CD4-positive, alpha-beta memory T cell (primary cell): ENCODE data around the gene POLD4. TPM values are rescaled to one million over a fixed set of nuclear protein-coding genes. Genes with fewer than 3 reads are reported as not detected.
"Not testable (repeated sequence)": the region's sequence is repeated elsewhere in the genome, so short reads cannot be mapped to it uniquely, and the experiment has no call there.

Source experiments
- CTCF ChIA-PET: fragments of 350-600 bp; sonication (Branson Sonifier 250); formaldehyde crosslinking; loops from one replicate; lab custom pipeline; 2021; ENCODE audit warnings: inconsistent platforms; ENCODE audit not compliant: partially characterized antibody; lab: Charles Lee
- POLR2A ChIA-PET: fragments of 350-600 bp; sonication (Branson Sonifier 250); formaldehyde crosslinking; loops from one replicate; lab custom pipeline; 2021; ENCODE audit not compliant: partially characterized antibody; lab: Charles Lee
- DNase-seq, 5 donors: peaks; one replicate each; pipeline versions ENCODE4 v3.0.0 to v3.0.0-alpha.2; 2020 to 2022; ENCODE audit warnings: mixed read lengths in 1 of 5
- H3K27ac ChIP-seq: one replicate; pipeline ENCODE4 v1.7.0; 2013; ENCODE audit warnings: low read depth, low read length
- H3K27me3 ChIP-seq: 2 replicates; pipeline ENCODE4 v1.7.0; 2013; ENCODE audit warnings: mild to moderate bottlenecking, low read length, moderate library complexity; ENCODE audit not compliant: insufficient read depth
- H3K36me3 ChIP-seq: 2 replicates; pipeline ENCODE4 v1.7.0; 2013; ENCODE audit warnings: mild to moderate bottlenecking, low read length, moderate library complexity; ENCODE audit not compliant: insufficient read depth
- H3K4me1 ChIP-seq: 2 replicates; pipeline ENCODE4 v1.7.0; 2013; ENCODE audit warnings: mild to moderate bottlenecking, low read length, moderate library complexity; ENCODE audit not compliant: insufficient read depth
- H3K4me3 ChIP-seq, 2 donors: one replicate each; pipeline ENCODE4 v1.7.0; 2013; ENCODE audit warnings: low read length in 2 of 2, mild to moderate bottlenecking in 1 of 2
- H3K9me3 ChIP-seq, 2 donors: one replicate each; pipeline ENCODE4 v1.7.0; 2013; ENCODE audit warnings: low read length in 2 of 2, control low read depth in 1 of 2; ENCODE audit not compliant: control insufficient read depth in 1 of 2
- H3K27ac Mint-ChIP-seq, 7 donors: one replicate each; pipeline ENCODE4 v1.8.0; 2020 to 2021; ENCODE audit warnings: mixed read lengths in 7 of 7, mild to moderate bottlenecking in 6 of 7, inconsistent platforms in 3 of 7, moderate library complexity in 3 of 7
- H3K27me3 Mint-ChIP-seq, 2 donors: one replicate each; pipeline ENCODE4 v1.8.0; 2020 to 2021; ENCODE audit warnings: mixed read lengths in 2 of 2
- H3K36me3 Mint-ChIP-seq, 2 donors: one replicate each; pipeline ENCODE4 v1.8.0; 2020 to 2021; ENCODE audit warnings: mixed read lengths in 2 of 2, inconsistent platforms in 1 of 2, mild to moderate bottlenecking in 1 of 2
- H3K4me1 Mint-ChIP-seq, 4 donors: one replicate each; pipeline ENCODE4 v1.8.0; 2020 to 2021; ENCODE audit warnings: mixed read lengths in 4 of 4, mild to moderate bottlenecking in 1 of 4
- H3K4me3 Mint-ChIP-seq, 8 donors: one replicate each; pipeline ENCODE4 v1.8.0; 2020 to 2021; ENCODE audit warnings: mixed read lengths in 8 of 8, mild to moderate bottlenecking in 7 of 8, moderate library complexity in 6 of 8, inconsistent platforms in 3 of 8
- H3K9me3 Mint-ChIP-seq, 8 donors: one replicate each; pipeline ENCODE4 v1.8.0; 2020 to 2021; ENCODE audit warnings: mixed read lengths in 8 of 8, mild to moderate bottlenecking in 5 of 8, inconsistent platforms in 3 of 8, moderate library complexity in 1 of 8
- intact Hi-C: fragments of 100-400 bp; cut with micrococcal nuclease; formaldehyde crosslinking; loops from one replicate; pipeline ENCODE4 v1.15.1; 2023
- polyA plus RNA-seq, 2 donors: library from polyadenylated mRNA; unstranded; fragments of 300-500 nt; fragmentation: Illumina TruSeq; gene quantifications; one replicate each; pipeline ENCODE4 v1.2.3, GENCODE V29; 2021
- total RNA-seq, 2 experiments: library from RNA; stranded (reverse); gene quantifications; one replicate each; pipeline ENCODE4 v1.2.3, GENCODE V29; 2021

POLD4 gene
- total RNA-seq: 10 to 100 TPM; 87.9 to 91.3 TPM
- 10 to 100 TPM; 93.6 to 96.2 TPM for polyA plus RNA-seq

DNA sequence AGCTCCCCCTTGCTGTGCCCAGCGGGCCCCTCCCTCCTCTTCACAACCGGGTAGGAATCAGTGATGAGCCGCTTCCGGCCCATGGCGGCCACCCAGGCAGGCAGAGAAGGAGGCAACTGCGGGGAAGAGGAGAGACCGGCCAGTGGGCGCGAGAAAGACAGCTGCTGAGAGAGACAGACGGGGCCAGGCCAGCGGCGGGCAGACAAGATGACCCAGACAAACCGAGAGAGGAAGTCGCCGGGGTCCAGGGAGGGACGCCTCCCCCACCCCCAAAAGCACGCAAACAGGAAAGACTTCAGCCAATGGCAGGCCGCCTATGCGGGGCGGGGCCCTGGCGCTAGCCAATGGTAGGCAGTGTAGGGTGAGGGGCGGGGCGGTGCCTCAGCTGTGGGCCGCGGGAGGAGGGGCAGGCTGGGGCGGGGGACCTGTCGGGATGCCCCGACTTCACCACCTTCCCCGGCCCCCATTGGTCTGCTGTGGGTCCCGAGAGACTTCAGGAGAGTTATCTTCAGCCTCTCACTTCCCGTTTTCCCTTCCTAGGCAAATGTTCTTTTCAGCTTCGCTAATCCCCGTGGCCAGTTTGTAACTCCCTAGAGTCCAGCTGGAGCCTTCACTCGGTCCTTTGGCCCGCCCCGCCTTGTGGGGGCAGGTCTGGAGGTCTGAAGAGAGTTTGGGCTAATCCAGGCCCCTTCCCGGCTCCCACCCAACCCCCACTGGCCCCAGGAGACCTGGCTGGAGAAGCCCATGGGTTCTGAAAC is at the start of gene POLD4:
POLD4 (minus strand) TSS at position 230 of the 758 bp plus-strand sequence; CDS start at position 83, 147 bp downstream.
- intact Hi-C loops: loop anchor here (1.0 to 2.0 kb wide), 8 partner anchors 20 to 451 kb away; partner anchors contain the start of genes AIP, CDK2AP2, CLCF1 and GRK2
- H3K27ac ChIP-seq: peak within 1 kb of the TSS; percentile 96
- peaks cover 31 to 68% (median 44%) of the 10 kb centered on the region in 4 donors for H3K4me1 Mint-ChIP-seq

DNA sequence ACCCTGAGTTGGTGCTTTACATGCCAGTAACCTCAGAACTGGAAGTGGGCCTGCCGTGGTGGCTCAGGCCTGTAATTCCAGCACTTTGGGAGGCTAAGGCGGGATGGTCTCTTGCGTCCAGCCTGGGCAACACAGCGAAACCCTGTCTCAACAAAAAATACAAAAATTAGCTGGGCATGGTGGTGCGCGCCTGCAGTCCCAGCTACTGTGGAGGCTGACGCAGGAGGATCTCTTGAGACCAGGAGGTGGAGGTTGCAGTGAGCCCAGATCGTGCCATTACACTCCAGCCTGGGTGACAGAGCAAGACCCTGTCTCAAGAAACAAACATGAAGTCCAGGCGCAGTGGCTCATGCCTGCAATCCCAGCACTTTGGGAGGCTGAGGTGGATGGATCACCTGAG is 49.7 kb upstream of the POLD4 start:
- Mint-ChIP-seq H3K4me3 (peak overlapping the region; percentile 93 to 100 (median 96)), H3K4me1 (peaks cover 27 to 80% (median 45%) of the 10 kb centered on the region in 4 donors), H3K36me3 (peaks cover 18 to 50% of the 10 kb centered on the region in 2 donors), H3K27ac (peak overlapping the region; percentile 37 to 98 (median 95))
- Histone ChIP-seq H3K36me3 (peaks cover 33% of the 10 kb centered on the region), H3K27ac (peak overlapping the region; percentile 81), H3K4me3 (peak overlapping the region; percentile 17 to 77), H3K4me1 (peaks cover 78% of the 10 kb centered on the region)
- not testable (repeated sequence) for H3K27me3 Mint-ChIP-seq, DNase-seq, H3K9me3 Mint-ChIP-seq, H3K9me3 ChIP-seq, H3K27me3 ChIP-seq
- ChIA-PET POLR2A (interaction anchor here (1.1 to 21.5 kb wide), 17 partner anchors 11 to 163 kb away, joined by 3 to 2262 read pairs (median 16); partner anchors contain the start of genes AIP, ANKRD13D, CARNS1 and CDK2AP2), CTCF (interaction anchor here (1.0 to 5.7 kb wide), 15 partner anchors 10 to 227 kb away, joined by 3 to 65 read pairs (median 6); partner anchors contain the start of genes CARNS1, NUDT8, POLD4 and PTPRCAP)
- intact Hi-C loops: loop anchor here (1.0 to 2.0 kb wide), 5 partner anchors 14 to 80 kb away; partner anchors contain the start of genes AIP, PTPRCAP and RPS6KB2

More for the DNA sequence above, at the start of gene POLD4:
- no peaks in the 10 kb centered on the region for H3K27me3 Mint-ChIP-seq
- Histone ChIP-seq H3K9me3 (no peaks in the 10 kb centered on the region), H3K4me3 (peak within 1 kb of the TSS; percentile 86 to 99), H3K4me1 (peaks cover 51% of the 10 kb centered on the region), H3K27me3 (no peaks in the 10 kb centered on the region), H3K36me3 (peaks cover 3% of the 10 kb centered on the region)
- ChIA-PET POLR2A (interaction anchor here (0.6 to 11.8 kb wide), 49 partner anchors 10 to 510 kb away, joined by 3 to 449 read pairs (median 6); partner anchors contain the start of genes AIP, ANKRD13D, CLCF1 and GRK2), CTCF (interaction anchor here (0.7 to 18.4 kb wide), 19 partner anchors 8 to 261 kb away, joined by 3 to 1065 read pairs (median 4); partner anchors contain the start of genes CLCF1, PPP1CA, RAD9A and TBC1D10C)
- peak within 1 kb of the TSS; percentile 97 to 100 (median 99) for H3K4me3 Mint-ChIP-seq
- H3K27ac Mint-ChIP-seq: peak within 1 kb of the TSS; percentile 99 to 100 (median 100)
- H3K36me3 Mint-ChIP-seq: peaks cover 0 to 11% of the 10 kb centered on the region in 2 donors
- DNase-seq: peak; percentile 94 to 96 (median 95)
- no peaks in the 10 kb centered on the region for H3K9me3 Mint-ChIP-seq

DNA sequence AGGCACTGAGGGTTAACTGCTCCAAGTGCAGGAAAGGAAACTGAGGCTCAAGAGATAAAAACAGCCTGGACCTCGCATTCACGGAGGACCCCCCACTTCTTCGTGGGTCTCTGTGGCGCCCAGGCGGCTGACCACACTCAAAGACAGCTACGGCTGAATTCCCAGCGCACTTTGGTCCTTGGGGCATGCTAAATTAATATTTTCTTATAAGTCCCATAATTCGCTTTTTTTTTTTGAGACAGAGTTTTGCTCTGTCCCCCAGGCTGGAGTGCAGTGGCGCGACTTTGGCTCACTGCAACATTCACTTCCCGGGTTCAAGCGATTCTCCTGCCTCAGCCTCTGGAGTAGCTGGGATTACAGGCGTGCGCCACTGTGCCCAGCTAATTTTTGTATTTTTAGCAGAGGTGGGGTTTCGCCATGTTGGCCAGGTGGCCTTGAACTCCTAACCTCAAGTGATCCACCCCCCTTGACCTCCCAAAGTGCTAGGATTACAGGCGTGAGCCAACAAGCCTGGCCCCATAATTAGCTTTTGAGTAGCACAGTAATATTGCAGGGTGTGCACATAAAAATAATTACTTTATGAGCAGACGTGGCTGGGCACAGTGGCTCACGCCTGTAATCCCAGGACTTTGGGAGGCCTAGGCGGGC is 49.0 kb upstream of the POLD4 start:
- Mint-ChIP-seq H3K4me1 (peaks cover 29 to 80% (median 45%) of the 10 kb centered on the region in 4 donors), H3K36me3 (peaks cover 23 to 56% of the 10 kb centered on the region in 2 donors), H3K27ac (peak overlapping the region; percentile 81 to 98 (median 89)), H3K4me3 (peak overlapping the region; percentile 76 to 97 (median 85))
- intact Hi-C loops: loop anchor here (2.0 kb wide), 1 partner anchor 34 kb away; the partner anchor contains the start of gene PTPRCAP
- ChIA-PET POLR2A (interaction anchor here (0.6 to 21.5 kb wide), 23 partner anchors 10 to 1512 kb away, joined by 3 to 2262 read pairs (median 9); partner anchors contain the start of genes AIP, ANKRD13D, CABP4 and CARNS1), CTCF (interaction anchor here (0.9 to 5.7 kb wide), 28 partner anchors 11 to 227 kb away, joined by 3 to 65 read pairs (median 6); partner anchors contain the start of genes CARNS1, NUDT8, PITPNM1 and POLD4)
- not testable (repeated sequence) for H3K27me3 Mint-ChIP-seq, H3K27me3 ChIP-seq, DNase-seq, H3K9me3 Mint-ChIP-seq, H3K9me3 ChIP-seq
- Histone ChIP-seq H3K27ac (peak overlapping the region; percentile 81), H3K4me1 (peaks cover 78% of the 10 kb centered on the region), H3K36me3 (peaks cover 41% of the 10 kb centered on the region), H3K4me3 (peak overlapping the region; percentile 43 to 88)

DNA sequence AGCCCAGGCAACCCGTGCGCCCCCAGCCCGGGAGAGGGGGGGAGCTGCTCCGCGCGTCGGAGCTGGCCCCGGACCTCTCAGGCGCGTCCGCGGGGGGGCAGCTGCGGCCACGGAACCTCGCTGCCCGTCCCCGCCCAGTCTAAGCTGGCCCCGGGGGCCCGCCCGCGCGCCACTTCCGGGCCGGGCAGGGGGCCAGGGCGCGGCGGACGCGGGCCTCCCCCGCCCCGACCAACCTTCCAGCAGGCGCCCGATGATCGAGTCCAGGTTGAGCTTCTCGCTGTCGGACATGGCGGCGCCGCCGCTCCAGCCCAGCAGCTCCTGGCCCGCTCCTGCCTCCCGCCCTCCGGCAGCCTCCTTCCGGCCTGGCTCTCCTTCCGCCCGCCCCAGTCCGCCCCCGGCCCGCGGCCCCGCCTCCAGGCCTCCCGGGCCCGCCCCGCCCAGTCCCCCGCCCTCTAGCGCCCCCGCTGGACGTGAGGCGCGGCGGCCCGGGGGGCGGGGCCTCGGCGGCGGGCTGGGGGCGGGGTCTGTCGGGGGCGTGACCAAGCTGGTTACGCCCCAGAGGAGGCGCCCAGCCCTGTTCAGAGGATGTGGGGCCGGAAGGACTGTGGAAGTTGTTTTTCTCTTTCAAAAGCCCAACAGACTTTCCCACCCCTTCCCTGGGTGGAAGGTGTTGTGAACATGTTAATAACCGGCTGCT is 48.3 kb upstream of the POLD4 start, which contains the start of gene PPP1CA:
PPP1CA (minus strand) TSS at position 364 of the 697 bp plus-strand sequence; CDS start at position 288, 76 bp downstream.
- POLR2A ChIA-PET: interaction anchor here (0.6 to 21.5 kb wide), 32 partner anchors 7 to 1511 kb away, joined by 3 to 2262 read pairs (median 7); partner anchors contain the start of genes AIP, ANKRD13D, CABP4 and CARNS1
- peaks cover 22 to 54% of the 10 kb centered on the region in 2 donors for H3K36me3 Mint-ChIP-seq
- CTCF ChIA-PET: interaction anchor here (0.9 to 5.7 kb wide), 28 partner anchors 11 to 229 kb away, joined by 3 to 65 read pairs (median 6); partner anchors contain the start of genes AIP, CARNS1, PITPNM1 and POLD4

DNA sequence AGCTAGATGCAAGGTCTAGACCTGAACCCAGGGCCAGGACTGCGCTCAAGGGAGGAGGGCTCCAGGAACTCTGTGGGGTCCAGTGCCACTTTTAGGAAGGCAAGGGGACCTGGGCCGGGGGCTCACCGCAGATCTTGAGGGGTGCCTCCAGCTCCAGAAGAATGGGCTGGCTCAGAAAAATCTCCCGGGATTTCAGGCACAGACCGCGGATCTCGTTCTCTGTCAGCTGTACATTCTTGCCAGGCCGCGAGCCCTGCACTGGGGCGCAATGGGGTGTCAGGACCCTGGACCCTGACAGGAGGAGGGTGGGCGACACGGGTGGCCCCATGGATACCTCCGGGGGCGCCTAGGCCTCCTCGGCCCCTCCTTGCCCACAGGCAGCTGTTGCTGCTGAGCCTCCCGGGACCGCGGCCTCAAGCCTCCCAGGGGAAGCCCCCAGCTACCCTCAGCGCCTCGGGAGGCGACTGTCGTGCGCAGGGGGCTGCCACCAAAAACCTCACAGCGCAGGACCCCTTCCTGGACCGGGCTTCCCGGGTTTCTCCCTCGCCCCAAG is 47.7 kb upstream of the POLD4 start:
- Histone ChIP-seq H3K4me1 (peaks cover 75% of the 10 kb centered on the region), H3K27ac (peak overlapping the region; percentile 78), H3K9me3 (no peaks in the 10 kb centered on the region), H3K36me3 (peaks cover 32% of the 10 kb centered on the region), H3K27me3 (no peaks in the 10 kb centered on the region), H3K4me3 (peak overlapping the region; percentile 44 to 78)
- no peaks in the 10 kb centered on the region for H3K27me3 Mint-ChIP-seq
- intact Hi-C loops: loop anchor here (1.0 kb wide), 4 partner anchors 9 to 107 kb away; partner anchors contain the start of genes CDK2AP2 and TMEM134
- H3K9me3 Mint-ChIP-seq: no peaks in the 10 kb centered on the region
- H3K27ac Mint-ChIP-seq: peak overlapping the region; percentile 70 to 90 (median 87)
- H3K4me3 Mint-ChIP-seq: peak overlapping the region; percentile 89 to 94 (median 90)
- ChIA-PET POLR2A (interaction anchor here (0.6 to 21.5 kb wide), 30 partner anchors 8 to 1510 kb away, joined by 3 to 2262 read pairs (median 8); partner anchors contain the start of genes AIP, ANKRD13D, CABP4 and CARNS1), CTCF (interaction anchor here (0.9 to 5.7 kb wide), 29 partner anchors 10 to 229 kb away, joined by 3 to 65 read pairs (median 6); partner anchors contain the start of genes AIP, CARNS1, PITPNM1 and POLD4)
- H3K4me1 Mint-ChIP-seq: peaks cover 24 to 79% (median 42%) of the 10 kb centered on the region in 4 donors
- peak in 1 of 5 donors; percentile 69 for DNase-seq
- peaks cover 21 to 50% of the 10 kb centered on the region in 2 donors for H3K36me3 Mint-ChIP-seq

More for the DNA sequence above, 48.3 kb upstream of the POLD4 start, which contains the start of gene PPP1CA:
- Histone ChIP-seq H3K27me3 (no peaks in the 10 kb centered on the region), H3K4me3 (peak within 1 kb of the TSS; percentile 78 to 88), H3K36me3 (peaks cover 37% of the 10 kb centered on the region), H3K27ac (peak within 1 kb of the TSS; percentile 81), H3K9me3 (no peaks in the 10 kb centered on the region), H3K4me1 (peaks cover 78% of the 10 kb centered on the region)
- peak within 1 kb of the TSS; percentile 89 to 97 (median 92) for H3K4me3 Mint-ChIP-seq
- peak within 1 kb of the TSS; percentile 83 to 98 (median 89) for H3K27ac Mint-ChIP-seq
- no peaks in the 10 kb centered on the region for H3K9me3 Mint-ChIP-seq
- H3K27me3 Mint-ChIP-seq: no peaks in the 10 kb centered on the region
- peaks cover 27 to 80% (median 45%) of the 10 kb centered on the region in 4 donors for H3K4me1 Mint-ChIP-seq
- intact Hi-C loops: loop anchor here (1.0 to 2.0 kb wide), 5 partner anchors 9 to 107 kb away; partner anchors contain the start of genes CDK2AP2, PTPRCAP and TMEM134
- peak; percentile 87 to 97 (median 92) for DNase-seq
